ENCODE results near the gene GMFB. TPM values are rescaled to one million over a fixed set of nuclear protein-coding genes. Genes with fewer than 3 reads are reported as not detected.

Gene GMFB
- 56.1 to 56.5 TPM (median 56.1 TPM) in 3 replicates for total RNA-seq

DNA sequence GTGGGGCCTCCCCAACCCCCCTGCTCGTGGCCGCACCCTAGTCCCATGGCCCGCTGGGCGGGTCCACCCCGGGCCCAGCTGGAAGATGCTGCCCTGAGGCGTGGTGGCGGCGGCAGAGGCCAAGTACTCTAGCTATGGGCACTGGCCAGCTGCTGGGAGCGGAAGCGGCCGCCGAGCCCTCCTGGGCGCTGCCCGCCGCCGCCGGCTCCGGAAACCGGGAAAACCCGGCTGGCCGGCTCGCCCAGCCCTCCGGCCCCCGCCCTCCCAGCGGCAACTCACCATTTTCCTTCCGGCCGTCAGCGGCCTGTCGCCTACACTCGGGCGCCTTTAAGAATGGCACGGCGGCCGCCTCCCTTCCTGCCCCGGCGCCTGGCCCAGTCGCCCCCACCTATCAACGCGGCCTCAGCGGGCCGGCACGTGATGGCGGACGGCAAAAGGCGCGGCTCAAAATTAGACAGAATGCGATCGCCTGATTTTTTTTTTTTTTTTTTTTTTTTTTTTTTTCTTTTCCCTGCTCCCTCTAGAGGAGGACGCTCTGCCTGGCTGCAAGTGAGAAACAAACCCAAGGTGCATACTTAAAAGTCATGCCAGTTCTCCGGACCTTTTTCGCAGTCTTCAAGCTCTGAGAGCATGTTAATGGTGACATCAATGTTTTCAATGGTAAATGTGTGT is at the start of gene GMFB:
Gene GMFB (minus strand): TSS at position 335 of the 672 bp plus-strand sequence. CDS start 53 bp downstream, at position 282.
- peak within 1 kb of the TSS; percentile 79 for H3K4me3 Mint-ChIP-seq
- TF ChIP-seq, protein P1, sequence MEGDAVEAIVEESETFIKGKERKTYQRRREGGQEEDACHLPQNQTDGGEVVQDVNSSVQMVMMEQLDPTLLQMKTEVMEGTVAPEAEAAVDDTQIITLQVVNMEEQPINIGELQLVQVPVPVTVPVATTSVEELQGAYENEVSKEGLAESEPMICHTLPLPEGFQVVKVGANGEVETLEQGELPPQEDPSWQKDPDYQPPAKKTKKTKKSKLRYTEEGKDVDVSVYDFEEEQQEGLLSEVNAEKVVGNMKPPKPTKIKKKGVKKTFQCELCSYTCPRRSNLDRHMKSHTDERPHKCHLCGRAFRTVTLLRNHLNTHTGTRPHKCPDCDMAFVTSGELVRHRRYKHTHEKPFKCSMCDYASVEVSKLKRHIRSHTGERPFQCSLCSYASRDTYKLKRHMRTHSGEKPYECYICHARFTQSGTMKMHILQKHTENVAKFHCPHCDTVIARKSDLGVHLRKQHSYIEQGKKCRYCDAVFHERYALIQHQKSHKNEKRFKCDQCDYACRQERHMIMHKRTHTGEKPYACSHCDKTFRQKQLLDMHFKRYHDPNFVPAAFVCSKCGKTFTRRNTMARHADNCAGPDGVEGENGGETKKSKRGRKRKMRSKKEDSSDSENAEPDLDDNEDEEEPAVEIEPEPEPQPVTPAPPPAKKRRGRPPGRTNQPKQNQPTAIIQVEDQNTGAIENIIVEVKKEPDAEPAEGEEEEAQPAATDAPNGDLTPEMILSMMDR (IDR thresholded peaks at IDR 0.05; ENCODE audit: unreplicated experiment), result no peak
- H3K27ac Mint-ChIP-seq, result peak within 1 kb of the TSS; percentile 94
- peaks cover 13% of the 10 kb centered on the region for H3K36me3 Mint-ChIP-seq
- H3K4me1 Mint-ChIP-seq, result peaks cover 51% of the 10 kb centered on the region
- peaks cover 4% of the 10 kb centered on the region for H3K9me3 Mint-ChIP-seq
- DNase-seq (ENCODE audit: low spot score in 2 of 2, unreplicated experiment in 2 of 2), result peak; percentile 68 to 78
- no peaks in the 10 kb centered on the region for H3K27me3 Mint-ChIP-seq (ENCODE audit: low read depth)

DNA sequence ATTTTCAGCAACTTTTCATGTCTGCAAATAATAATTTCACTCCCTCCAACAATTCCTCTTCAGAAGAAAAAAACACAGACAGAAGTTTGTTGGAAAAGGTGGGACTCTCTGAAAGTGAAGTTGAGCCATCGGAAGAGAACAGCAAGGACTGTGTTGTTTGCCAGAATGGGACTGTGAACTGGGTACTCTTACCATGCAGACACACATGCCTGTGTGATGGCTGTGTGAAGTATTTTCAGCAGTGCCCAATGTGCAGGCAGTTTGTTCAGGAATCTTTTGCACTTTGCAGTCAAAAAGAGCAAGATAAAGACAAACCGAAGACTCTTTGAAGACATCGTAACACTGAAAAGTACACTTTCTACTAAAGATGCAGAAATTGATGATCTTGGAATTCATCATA is 49.3 kb upstream of the GMFB start:
- DNase-seq (ENCODE audit: low spot score in 2 of 2, unreplicated experiment in 2 of 2), result no peak
- H3K27me3 Mint-ChIP-seq (ENCODE audit: low read depth), result no peaks in the 10 kb centered on the region
- TF ChIP-seq, protein P1 (IDR thresholded peaks at IDR 0.05; ENCODE audit: unreplicated experiment), result no peak
- H3K36me3 Mint-ChIP-seq, result peaks cover 28% of the 10 kb centered on the region
- H3K4me3 Mint-ChIP-seq, result no peak overlapping the region
- H3K4me1 Mint-ChIP-seq, result no peaks in the 10 kb centered on the region
- H3K27ac Mint-ChIP-seq, result no peak overlapping the region
- H3K9me3 Mint-ChIP-seq, result peaks cover 9% of the 10 kb centered on the region

DNA sequence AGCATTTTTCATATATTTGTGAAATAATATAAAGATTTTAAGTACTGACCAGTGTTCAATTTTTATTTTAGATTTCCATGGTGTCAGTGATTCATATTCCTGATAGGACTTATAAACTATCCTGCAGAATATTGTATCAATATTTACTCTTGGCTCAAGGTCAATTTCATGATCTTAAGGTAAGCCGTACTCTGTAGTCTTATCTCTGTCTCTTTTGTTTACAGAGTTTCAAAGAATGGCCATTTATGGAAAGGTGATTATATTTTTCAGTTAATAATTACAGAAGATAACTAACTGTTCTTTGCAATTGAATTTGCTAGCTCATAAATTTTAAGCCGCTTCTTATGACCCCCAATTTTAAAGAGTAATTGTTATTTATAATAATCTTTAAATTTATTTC is 48.9 kb upstream of the GMFB start:
- no peaks in the 10 kb centered on the region for H3K27me3 Mint-ChIP-seq (ENCODE audit: low read depth)
- H3K36me3 Mint-ChIP-seq, result peaks cover 26% of the 10 kb centered on the region
- H3K9me3 Mint-ChIP-seq, result peaks cover 7% of the 10 kb centered on the region
- H3K27ac Mint-ChIP-seq, result no peak overlapping the region
- no peaks in the 10 kb centered on the region for H3K4me1 Mint-ChIP-seq
- DNase-seq (ENCODE audit: low spot score in 2 of 2, unreplicated experiment in 2 of 2), result no peak
- no peak overlapping the region for H3K4me3 Mint-ChIP-seq
- TF ChIP-seq, protein P1 (IDR thresholded peaks at IDR 0.05; ENCODE audit: unreplicated experiment), result no peak

DNA sequence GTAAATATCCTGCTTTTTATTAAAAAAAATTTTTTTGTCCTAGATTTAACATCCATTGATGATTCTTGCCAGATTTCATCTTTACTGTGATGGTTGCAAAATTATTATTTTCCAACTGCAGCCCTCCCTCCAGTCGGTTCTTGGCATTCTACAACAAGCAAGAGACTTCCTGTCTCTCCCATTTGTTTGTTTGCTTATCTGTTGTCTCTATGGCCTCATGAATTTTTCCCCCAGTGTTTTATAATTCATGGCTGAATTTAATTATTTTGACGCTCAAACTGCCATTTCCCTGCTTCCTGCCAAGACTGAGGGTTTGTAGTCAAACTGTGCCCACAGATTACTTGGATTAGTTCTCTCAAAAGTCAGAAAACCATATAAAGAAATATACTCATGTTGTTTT is 46.9 kb upstream of the GMFB start:
- Mint-ChIP-seq H3K27ac (no peak overlapping the region), H3K36me3 (peaks cover 22% of the 10 kb centered on the region), H3K27me3 (ENCODE audit: low read depth) (no peaks in the 10 kb centered on the region), H3K4me3 (no peak overlapping the region), H3K4me1 (no peaks in the 10 kb centered on the region), H3K9me3 (peaks cover 7% of the 10 kb centered on the region)
- TF ChIP-seq, protein P1 (IDR thresholded peaks at IDR 0.05; ENCODE audit: unreplicated experiment), result no peak
- no peak for DNase-seq (ENCODE audit: low spot score in 2 of 2, unreplicated experiment in 2 of 2)

DNA sequence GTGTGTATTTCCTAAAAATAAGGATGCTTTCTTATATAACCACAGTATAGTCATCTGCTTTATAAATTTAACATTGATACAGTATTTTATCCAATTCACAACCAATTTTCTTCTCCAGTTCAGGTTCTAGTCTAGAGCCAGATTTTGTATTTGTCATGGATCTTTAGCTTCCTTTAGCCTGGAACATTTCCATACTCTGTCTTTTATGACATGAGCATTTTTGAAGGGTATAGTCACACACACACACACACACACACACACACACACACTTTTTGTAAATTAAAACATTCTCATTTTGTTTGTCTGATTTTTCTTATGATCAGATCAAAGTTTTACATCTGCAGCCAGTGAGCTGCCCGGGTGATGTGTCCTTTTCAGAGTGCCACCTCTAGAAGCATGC is 46.3 kb upstream of the GMFB start:
- H3K36me3 Mint-ChIP-seq, result peaks cover 20% of the 10 kb centered on the region
- TF ChIP-seq, protein P1 (IDR thresholded peaks at IDR 0.05; ENCODE audit: unreplicated experiment), result no peak
- H3K9me3 Mint-ChIP-seq, result peaks cover 7% of the 10 kb centered on the region
- H3K4me1 Mint-ChIP-seq, result no peaks in the 10 kb centered on the region
- H3K27ac Mint-ChIP-seq, result no peak overlapping the region
- H3K4me3 Mint-ChIP-seq, result no peak overlapping the region
- DNase-seq (ENCODE audit: low spot score in 2 of 2, unreplicated experiment in 2 of 2), result no peak
- H3K27me3 Mint-ChIP-seq (ENCODE audit: low read depth), result no peaks in the 10 kb centered on the region
